ENCODE results near the gene GTF3C5. TPM values are rescaled to one million over a fixed set of nuclear protein-coding genes. Genes with fewer than 3 reads are reported as not detected.

GTF3C5 gene
- total RNA-seq, 1 donor from 2014 or later = 25.9 TPM

GRCh38 chr9:133028221-133028620, 2.6 kb upstream of the GTF3C5 start:
- Histone ChIP-seq H3K36me3 (no peaks in the 10 kb centered on the region), H3K27ac (no peak overlapping the region), H3K27me3 (no peaks in the 10 kb centered on the region), H3K4me1 (peaks cover 10 to 23% of the 10 kb centered on the region in 2 donors), H3K9me3 (no peaks in the 10 kb centered on the region), H3K4me3 (no peak overlapping the region)
- no peak for DNase-seq (ENCODE audit: low spot score in 2 of 2)
- intact Hi-C loops (cut with DNase I) = no loop called here
- no peak for TF ChIP-seq CTCF (IDR thresholded peaks at IDR 0.05)

- peak in 1 of 2 donors; percentile 68 for DNase-seq (ENCODE audit: low spot score in 2 of 2)
- H3K9me3 ChIP-seq = no peaks in the 10 kb centered on the region
- intact Hi-C loops (cut with DNase I) = loop anchor here (1.0 to 5.0 kb wide), 4 partner anchors 86 to 307 kb away; partner anchors contain the start of genes AK8, SPACA9, SURF6 and TSC1
- H3K27ac ChIP-seq = peak overlapping the region; percentile 85 to 91
- no peak for TF ChIP-seq CTCF (IDR thresholded peaks at IDR 0.05)
- H3K36me3 ChIP-seq = no peaks in the 10 kb centered on the region
- H3K4me3 ChIP-seq = peak overlapping the region; percentile 86 to 96
- H3K27me3 ChIP-seq = no peaks in the 10 kb centered on the region
- H3K4me1 ChIP-seq = peaks cover 10 to 23% of the 10 kb centered on the region in 2 donors
These were observed 842 bp upstream of the GTF3C5 start for GRCh38 chr9:133029994-133030316.

GRCh38 chr9:133031130-133031422, 279 bp downstream of the GTF3C5 start:
- Histone ChIP-seq H3K27me3 (no peaks in the 10 kb centered on the region), H3K9me3 (no peaks in the 10 kb centered on the region), H3K4me1 (peaks cover 10 to 23% of the 10 kb centered on the region in 2 donors), H3K4me3 (peak overlapping the region; percentile 86 to 96), H3K36me3 (no peaks in the 10 kb centered on the region), H3K27ac (peak overlapping the region; percentile 80 to 91)
- intact Hi-C loops (cut with DNase I) = loop anchor here (2.0 to 5.0 kb wide), 2 partner anchors 118 to 306 kb away; partner anchors contain the start of gene SURF6
- TF ChIP-seq CTCF (IDR thresholded peaks at IDR 0.05) = no peak
- no peak for DNase-seq (ENCODE audit: low spot score in 2 of 2)

- TF ChIP-seq CTCF (IDR thresholded peaks at IDR 0.05) = no peak
- H3K27ac ChIP-seq = no peak overlapping the region
- intact Hi-C loops (cut with DNase I) = loop anchor here (2.0 to 5.0 kb wide), 2 partner anchors 117 to 306 kb away; partner anchors contain the start of gene SURF6
- peak overlapping the region; percentile 86 to 96 for H3K4me3 ChIP-seq
- peaks cover 10 to 23% of the 10 kb centered on the region in 2 donors for H3K4me1 ChIP-seq
- no peaks in the 10 kb centered on the region for H3K36me3 ChIP-seq
- H3K9me3 ChIP-seq = no peaks in the 10 kb centered on the region
- no peak for DNase-seq (ENCODE audit: low spot score in 2 of 2)
- H3K27me3 ChIP-seq = no peaks in the 10 kb centered on the region
These were observed 707 bp downstream of the GTF3C5 start for GRCh38 chr9:133031496-133031911.

- no peaks in the 10 kb centered on the region for H3K27me3 ChIP-seq
- intact Hi-C loops (cut with DNase I) = loop anchor here (5.0 kb wide), 1 partner anchor 305 kb away; the partner anchor contains the start of gene SURF6
- DNase-seq (ENCODE audit: low spot score in 2 of 2) = no peak
These were observed 1.4 kb downstream of the GTF3C5 start for GRCh38 chr9:133032171-133032570.

More at GRCh38 chr9:133032171-133032570, 1.4 kb downstream of the GTF3C5 start:
- Histone ChIP-seq H3K9me3 (no peaks in the 10 kb centered on the region), H3K4me3 (peak overlapping the region in 1 of 2 donors; percentile 96), H3K36me3 (no peaks in the 10 kb centered on the region), H3K27ac (no peak overlapping the region), H3K4me1 (peaks cover 10 to 23% of the 10 kb centered on the region in 2 donors)
- TF ChIP-seq CTCF (IDR thresholded peaks at IDR 0.05) = no peak

All from ascending aorta (tissue), 2 donors.